Measurements from ENCODE around the gene PFKFB4. TPM values are rescaled to one million over a fixed set of nuclear protein-coding genes. Genes with fewer than 3 reads are reported as not detected.

The PFKFB4 gene
- total RNA-seq, 1 donor from 2014 or later = 11.5 TPM

DNA sequence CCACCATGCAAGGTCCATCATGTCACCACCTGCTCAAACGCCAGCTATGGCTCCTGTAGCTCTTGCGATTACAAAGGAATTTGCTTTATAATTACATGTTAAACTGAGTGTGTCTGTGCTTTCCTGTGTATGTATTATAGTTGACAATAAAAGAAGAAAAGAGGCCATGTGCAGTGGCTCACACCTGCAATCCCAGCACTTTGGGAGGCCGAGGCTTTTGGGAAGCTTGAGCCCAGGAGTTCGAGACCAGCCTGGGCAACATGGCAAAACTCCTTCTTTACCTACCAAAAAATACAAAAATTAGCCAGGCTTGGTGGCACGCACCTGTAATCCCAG is 83.0 kb downstream of the PFKFB4 start:
- no peak for DNase-seq (ENCODE audit: low spot score)
- H3K4me3 Mint-ChIP-seq (ENCODE audit: unreplicated experiment) = peak overlapping the region; percentile 99
- H3K9me3 Mint-ChIP-seq (ENCODE audit: unreplicated experiment) = no peaks in the 10 kb centered on the region
- H3K27me3 Mint-ChIP-seq (ENCODE audit: unreplicated experiment) = peaks cover 12% of the 10 kb centered on the region
- H3K27ac Mint-ChIP-seq (ENCODE audit: unreplicated experiment) = peak overlapping the region; percentile 100
- peaks cover 34% of the 10 kb centered on the region for H3K36me3 Mint-ChIP-seq (ENCODE audit: low read depth, unreplicated experiment)
- TF ChIP-seq, protein P1, sequence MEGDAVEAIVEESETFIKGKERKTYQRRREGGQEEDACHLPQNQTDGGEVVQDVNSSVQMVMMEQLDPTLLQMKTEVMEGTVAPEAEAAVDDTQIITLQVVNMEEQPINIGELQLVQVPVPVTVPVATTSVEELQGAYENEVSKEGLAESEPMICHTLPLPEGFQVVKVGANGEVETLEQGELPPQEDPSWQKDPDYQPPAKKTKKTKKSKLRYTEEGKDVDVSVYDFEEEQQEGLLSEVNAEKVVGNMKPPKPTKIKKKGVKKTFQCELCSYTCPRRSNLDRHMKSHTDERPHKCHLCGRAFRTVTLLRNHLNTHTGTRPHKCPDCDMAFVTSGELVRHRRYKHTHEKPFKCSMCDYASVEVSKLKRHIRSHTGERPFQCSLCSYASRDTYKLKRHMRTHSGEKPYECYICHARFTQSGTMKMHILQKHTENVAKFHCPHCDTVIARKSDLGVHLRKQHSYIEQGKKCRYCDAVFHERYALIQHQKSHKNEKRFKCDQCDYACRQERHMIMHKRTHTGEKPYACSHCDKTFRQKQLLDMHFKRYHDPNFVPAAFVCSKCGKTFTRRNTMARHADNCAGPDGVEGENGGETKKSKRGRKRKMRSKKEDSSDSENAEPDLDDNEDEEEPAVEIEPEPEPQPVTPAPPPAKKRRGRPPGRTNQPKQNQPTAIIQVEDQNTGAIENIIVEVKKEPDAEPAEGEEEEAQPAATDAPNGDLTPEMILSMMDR (IDR thresholded peaks at IDR 0.05; ENCODE audit: unreplicated experiment) = no peak
- peaks cover 13% of the 10 kb centered on the region for H3K4me1 Mint-ChIP-seq (ENCODE audit: unreplicated experiment)

DNA sequence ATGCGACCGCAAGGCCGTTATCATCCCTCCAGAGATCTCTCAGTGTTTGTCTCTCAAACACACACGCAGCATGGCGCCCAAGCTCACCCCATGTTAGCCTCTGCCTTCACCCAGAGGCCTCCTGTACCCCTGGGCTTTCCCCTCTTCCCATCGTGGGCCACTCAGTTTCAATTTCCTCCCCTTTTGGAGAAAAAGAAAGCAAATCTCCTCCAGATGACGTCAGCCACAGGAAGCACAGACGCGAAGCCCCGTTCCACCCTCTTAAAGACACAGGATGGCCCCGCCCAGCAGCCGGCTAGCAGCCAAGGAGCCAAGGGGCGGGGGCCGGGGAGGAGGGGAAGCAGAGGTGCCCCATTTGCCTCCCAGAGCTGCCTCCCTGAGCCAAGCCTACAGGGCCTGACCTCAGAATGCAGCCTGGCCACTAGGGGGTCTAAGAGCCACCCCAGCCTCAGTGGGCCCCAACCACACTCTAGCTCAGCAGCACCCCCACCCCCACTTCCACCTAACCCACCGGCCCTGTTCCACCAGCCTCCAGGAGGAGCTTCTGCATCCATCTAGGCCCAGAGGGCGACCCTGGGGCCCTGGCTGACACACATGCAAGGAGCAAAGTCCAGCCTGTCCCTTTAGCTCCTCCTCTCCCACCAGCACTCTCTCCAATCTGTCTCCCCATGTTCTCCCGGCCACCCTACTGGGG is 83.5 kb downstream of the PFKFB4 start:
- peaks cover 14% of the 10 kb centered on the region for H3K4me1 Mint-ChIP-seq (ENCODE audit: unreplicated experiment)
- DNase-seq (ENCODE audit: low spot score) = peak; percentile 92
- H3K27me3 Mint-ChIP-seq (ENCODE audit: unreplicated experiment) = peaks cover 12% of the 10 kb centered on the region
- H3K9me3 Mint-ChIP-seq (ENCODE audit: unreplicated experiment) = no peaks in the 10 kb centered on the region
- TF ChIP-seq, protein P1 (IDR thresholded peaks at IDR 0.05; ENCODE audit: unreplicated experiment) = peak; percentile 46
- peak overlapping the region; percentile 99 for H3K4me3 Mint-ChIP-seq (ENCODE audit: unreplicated experiment)
- H3K36me3 Mint-ChIP-seq (ENCODE audit: low read depth, unreplicated experiment) = peaks cover 36% of the 10 kb centered on the region
- peak overlapping the region; percentile 100 for H3K27ac Mint-ChIP-seq (ENCODE audit: unreplicated experiment)

DNA sequence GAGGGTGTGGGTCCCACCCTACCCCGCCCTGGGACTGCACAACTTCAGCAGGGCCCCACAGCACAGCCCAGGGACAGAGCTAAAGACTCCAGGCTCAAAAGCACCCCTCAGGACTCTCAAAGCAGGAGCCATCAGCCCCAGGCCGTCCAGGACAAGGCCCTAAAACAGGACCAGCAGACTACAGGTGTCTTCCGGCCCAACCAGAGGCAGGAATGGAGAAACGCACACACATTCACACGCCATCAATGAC is 84.0 kb downstream of the PFKFB4 start:
- H3K9me3 Mint-ChIP-seq (ENCODE audit: unreplicated experiment) = no peaks in the 10 kb centered on the region
- H3K4me1 Mint-ChIP-seq (ENCODE audit: unreplicated experiment) = peaks cover 19% of the 10 kb centered on the region
- H3K27ac Mint-ChIP-seq (ENCODE audit: unreplicated experiment) = peak overlapping the region; percentile 100
- H3K36me3 Mint-ChIP-seq (ENCODE audit: low read depth, unreplicated experiment) = peaks cover 38% of the 10 kb centered on the region
- peaks cover 12% of the 10 kb centered on the region for H3K27me3 Mint-ChIP-seq (ENCODE audit: unreplicated experiment)
- TF ChIP-seq, protein P1 (IDR thresholded peaks at IDR 0.05; ENCODE audit: unreplicated experiment) = no peak
- H3K4me3 Mint-ChIP-seq (ENCODE audit: unreplicated experiment) = peak overlapping the region; percentile 99
- DNase-seq (ENCODE audit: low spot score) = no peak

DNA sequence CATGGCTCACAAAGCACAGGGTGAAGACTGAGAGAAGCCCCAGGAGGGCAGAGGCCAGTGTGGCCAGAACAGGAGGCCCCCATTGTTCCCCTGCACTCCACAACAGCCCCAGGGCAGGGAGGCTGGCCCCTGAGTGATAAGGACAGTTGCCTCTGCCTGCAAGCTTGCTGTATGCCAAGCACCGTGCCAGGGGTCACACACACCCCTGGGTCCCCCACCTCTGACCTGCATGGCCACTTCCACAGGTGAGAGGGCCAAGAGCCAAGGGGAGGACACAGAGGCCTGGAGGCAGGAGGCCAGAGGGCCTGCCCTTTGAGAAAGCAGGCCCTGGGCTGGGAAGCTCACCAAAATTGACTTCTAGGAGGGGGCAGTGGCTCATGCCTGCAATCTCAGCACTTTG is 86.3 kb downstream of the PFKFB4 start:
- Mint-ChIP-seq H3K4me1 (ENCODE audit: unreplicated experiment) (peaks cover 34% of the 10 kb centered on the region), H3K36me3 (ENCODE audit: low read depth, unreplicated experiment) (peaks cover 38% of the 10 kb centered on the region), H3K27ac (ENCODE audit: unreplicated experiment) (peak overlapping the region; percentile 84), H3K9me3 (ENCODE audit: unreplicated experiment) (no peaks in the 10 kb centered on the region), H3K4me3 (ENCODE audit: unreplicated experiment) (peak overlapping the region; percentile 76), H3K27me3 (ENCODE audit: unreplicated experiment) (peaks cover 18% of the 10 kb centered on the region)
- DNase-seq (ENCODE audit: low spot score) = no peak
- TF ChIP-seq, protein P1 (IDR thresholded peaks at IDR 0.05; ENCODE audit: unreplicated experiment) = no peak

DNA sequence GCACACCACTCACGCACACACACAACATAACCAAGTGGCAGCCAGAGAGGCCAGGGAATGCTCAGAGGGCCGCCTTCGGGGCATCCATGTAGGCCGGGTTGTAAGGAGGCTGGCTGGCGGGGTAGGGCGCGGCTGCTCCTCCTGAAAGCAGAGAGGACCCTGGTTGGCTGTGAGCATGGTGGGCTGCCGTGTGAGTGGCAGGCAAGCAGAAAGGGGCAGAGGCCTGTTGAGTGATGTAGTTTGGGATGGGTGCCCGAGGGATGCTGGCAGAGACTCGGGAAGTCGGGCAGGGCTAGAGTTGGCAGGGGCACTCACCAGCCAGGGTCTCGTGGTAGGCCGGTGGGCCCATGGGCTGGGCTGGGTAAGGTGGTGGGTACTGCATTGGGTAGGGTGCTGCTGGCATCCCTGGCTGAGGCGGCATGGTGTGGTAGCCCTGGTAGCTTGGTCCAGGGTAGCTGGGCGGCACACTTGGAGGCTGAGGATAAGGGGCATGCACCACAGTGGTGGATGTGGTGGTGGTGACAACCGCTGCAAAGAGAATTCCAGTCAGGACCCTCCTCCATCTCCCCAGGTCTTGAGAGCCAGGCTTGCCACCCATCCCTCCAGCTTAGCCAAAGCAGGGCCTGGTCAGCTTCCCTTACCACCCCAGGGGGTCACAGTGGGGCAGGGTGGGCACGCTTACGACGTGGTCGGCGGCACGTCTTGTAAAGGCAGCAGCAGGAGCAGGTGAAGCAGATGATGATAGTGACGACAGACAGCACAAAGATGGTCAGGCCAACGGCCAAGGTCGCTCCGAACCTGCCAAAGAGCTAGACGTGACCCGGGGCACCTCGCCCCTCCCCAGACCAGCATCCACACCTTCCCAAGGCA is 87.3 kb downstream of the PFKFB4 start:
- no peaks in the 10 kb centered on the region for H3K9me3 Mint-ChIP-seq (ENCODE audit: unreplicated experiment)
- H3K27me3 Mint-ChIP-seq (ENCODE audit: unreplicated experiment) = peaks cover 23% of the 10 kb centered on the region
- peaks cover 36% of the 10 kb centered on the region for H3K4me1 Mint-ChIP-seq (ENCODE audit: unreplicated experiment)
- H3K36me3 Mint-ChIP-seq (ENCODE audit: low read depth, unreplicated experiment) = peaks cover 32% of the 10 kb centered on the region
- TF ChIP-seq, protein P1 (IDR thresholded peaks at IDR 0.05; ENCODE audit: unreplicated experiment) = no peak
- peak overlapping the region; percentile 61 for H3K27ac Mint-ChIP-seq (ENCODE audit: unreplicated experiment)
- peak overlapping the region; percentile 47 for H3K4me3 Mint-ChIP-seq (ENCODE audit: unreplicated experiment)
- DNase-seq (ENCODE audit: low spot score) = no peak
